ENCODE data around the gene WDR90. TPM values are rescaled to one million over a fixed set of nuclear protein-coding genes. Genes with fewer than 3 reads are reported as not detected.

The WDR90 gene
- total and polyA plus RNA-seq, 10 of the 15 experiments (the other 5 are each of a cell fraction or from before 2014, with no cell fraction given), result 2.0 to 65.0 (median 16.7) TPM

GRCh38 chr16:684071-684794, 35.1 kb downstream of the WDR90 start, which contains the start of gene JMJD8:
Gene JMJD8, minus strand, starts transcription at chr16:684334. Its CDS starts 15 bp downstream, at chr16:684319.
- no TSS peak for BruUV-seq (replicated peaks)
- H3K9ac ChIP-seq (ENCODE audit: control insufficient read depth, insufficient read depth, low read length), result peak within 1 kb of the TSS; percentile 61
- TF ChIP-seq GATAD2B (conservative IDR thresholded peaks at IDR 0.05; ENCODE audit: low read depth) (peak; percentile 52; the same call in 1 of the 2 replicates), HDAC6 (IDR thresholded peaks at IDR 0.05; ENCODE audit: unreplicated experiment) (peak; percentile 58), MXI1 (IDR thresholded peaks at IDR 0.05; ENCODE audit: low read depth, low read length) (peak; percentile 96), POLR2A (IDR thresholded peaks at IDR 0.05; ENCODE audit: low read depth, low read length) (peak; percentile 92), IRF3 (IDR thresholded peaks at IDR 0.05) (peak; percentile 68), SP1 (IDR thresholded peaks at IDR 0.05; ENCODE audit: low read depth, low read length) (peak; percentile 66), CBX3 (IDR thresholded peaks at IDR 0.05; ENCODE audit: borderline replicate concordance, low read depth) (no peak), NFYA (IDR thresholded peaks at IDR 0.05; ENCODE audit: borderline replicate concordance, low read depth, low read length) (no peak), MAX (IDR thresholded peaks at IDR 0.05; ENCODE audit: low read depth, low read length) (peak; percentile 90), ZNF217 (IDR thresholded peaks at IDR 0.05) (no peak), STAT1 (conservative IDR thresholded peaks at IDR 0.05) (0 out of 2 replicates have a peak, but pooled peaks have one; percentile 26), ZNF207 (IDR thresholded peaks at IDR 0.05; ENCODE audit: borderline replicate concordance) (peak; percentile 76; the same call in 1 of the 2 replicates), RUNX3 (IDR thresholded peaks at IDR 0.05; ENCODE audit: low read length) (no peak), IRF4 (IDR thresholded peaks at IDR 0.05; ENCODE audit: low read depth, low read length) (no peak), MEF2A (IDR thresholded peaks at IDR 0.05; ENCODE audit: insufficient read depth, low read depth, low read length) (0 out of 2 replicates have a peak, but pooled peaks have one; percentile 27), YBX1 (IDR thresholded peaks at IDR 0.05) (no peak), SREBF1 (IDR thresholded peaks at IDR 0.05; ENCODE audit: low read length) (no peak), CBFB (IDR thresholded peaks at IDR 0.05; ENCODE audit: low read depth) (no peak), MTA2 (IDR thresholded peaks at IDR 0.05; ENCODE audit: low read depth) (no peak), JUNB (IDR thresholded peaks at IDR 0.05) (no peak), TCF3 (IDR thresholded peaks at IDR 0.05; ENCODE audit: borderline replicate concordance, insufficient read depth, low read depth, low read length) (peak; percentile 26; the same call in 1 of the 2 replicates), EED (IDR thresholded peaks at IDR 0.05; ENCODE audit: low read depth) (no peak), FOXM1 (IDR thresholded peaks at IDR 0.05; ENCODE audit: low read depth, low read length) (no peak), CREB1 (IDR thresholded peaks at IDR 0.05; ENCODE audit: low read depth) (peak; percentile 92), NR2F1 (conservative IDR thresholded peaks at IDR 0.05) (peak; percentile 61; the same call in 1 of the 2 replicates)

More at GRCh38 chr16:684071-684794, 35.1 kb downstream of the WDR90 start, which contains the start of gene JMJD8:
- Histone ChIP-seq H3K27me3 (replicated peaks in 1 of 2; ENCODE audit: control insufficient read depth in 2 of 2, insufficient read depth in 2 of 2, low read length in 1 of 2) (no peaks in the 10 kb centered on the region), H3K4me3 (peak within 1 kb of the TSS; percentile 67), H4K20me1 (ENCODE audit: control insufficient read depth, insufficient read depth) (peaks cover 6% of the 10 kb centered on the region; the same call in 1 of the 2 replicates), H3K4me1 (ENCODE audit: control insufficient read depth, insufficient read depth, low read length) (peaks cover 16% of the 10 kb centered on the region), H3K27ac (ENCODE audit: control insufficient read depth, insufficient read depth) (peak within 1 kb of the TSS; percentile 44; the same call in 1 of the 2 replicates), H2AFZ (ENCODE audit: control insufficient read depth, low read depth, low read length) (peak within 1 kb of the TSS; percentile 37; the same call in 1 of the 2 replicates), H3K9me3 (replicated peaks; ENCODE audit: control insufficient read depth, insufficient read depth, low read length) (no peaks in the 10 kb centered on the region), H3K79me2 (ENCODE audit: control insufficient read depth, insufficient read depth, low read length) (peaks cover 26% of the 10 kb centered on the region), H3K36me3 (ENCODE audit: control insufficient read depth in 2 of 2, insufficient read depth in 2 of 2, low read length in 1 of 2) (peaks cover 6 to 14% of the 10 kb centered on the region in 2 experiments; a peak in 2 of 4 replicates), H3K4me2 (ENCODE audit: control insufficient read depth, insufficient read depth) (peak within 1 kb of the TSS; percentile 90)
- peak; percentile 86 for ATAC-seq
- RAD21 ChIA-PET (ENCODE audit: unreplicated experiment), result no interaction called here
- SMC1A ChIA-PET (ENCODE audit: uncharacterized antibody, unreplicated experiment), result no interaction called here
- FAIRE-seq, result peak; percentile 94
- WGBS (ENCODE audit: insufficient coverage, insufficient replicate concordance, low lambda C conversion rate, missing lambda C conversion rate), result 2% methylated on average over 66 of the region's 91 CpGs
- DNase-seq (ENCODE audit: low read depth, low spot score), result no peak
- CTCF ChIA-PET, result interaction anchor here (0.8 kb wide), 1 partner anchor 36 kb away, joined by 3 read pairs; no protein-coding TSS in a partner anchor
- in situ Hi-C loops (cut with MboI) (no loop called here), intact Hi-C loops (cut with micrococcal nuclease; ENCODE audit: unreplicated experiment) (loop anchor here (2.0 to 5.0 kb wide), 3 partner anchors 37 to 157 kb away; partner anchors contain the start of genes ANTKMT, CAPN15 and METTL26)
- POLR2A ChIA-PET, result interaction anchor here (0.6 to 1.0 kb wide), 2 partner anchors 11 to 30 kb away, joined by 3 to 5 read pairs; no protein-coding TSS in a partner anchor
